MCF 10A (cell line): ENCODE results near the gene ACVR2A. TPM values are rescaled to one million over a fixed set of nuclear protein-coding genes. Genes with fewer than 3 reads are reported as not detected.

Experiments used
- BruUV-seq: library from RNA; stranded (reverse); fragments of 400-500 nt; replicated peaks from 2 replicates; lab custom pipeline; 2021; lab: Mats Ljungman, UMichigan
- CTCF ChIA-PET: fragments of 300-600 bp; sonication (Branson Sonifier 250); formaldehyde crosslinking; extraction: SDS; loops from one replicate; lab custom pipeline; 2021; ENCODE audit warnings: antibody characterized with exemption, inconsistent platforms; lab: Yijun Ruan, JAX
- POLR2A ChIA-PET: fragments of 300-600, 350-650 bp; sonication (Branson Sonifier 250); formaldehyde crosslinking; extraction: SDS; loops from one replicate; lab custom pipeline; 2020; ENCODE audit warnings: antibody characterized with exemption, inconsistent platforms; lab: Yijun Ruan, JAX
- DNase-seq: peaks from one replicate; pipeline ENCODE4 v3.0.0-alpha.2; 2018; ENCODE audit not compliant: unreplicated experiment
- H3K27ac Mint-ChIP-seq: one replicate; pipeline ENCODE4 v1.8.0; 2022; ENCODE audit warnings: mild to moderate bottlenecking, low read depth, mixed read lengths; ENCODE audit not compliant: unreplicated experiment
- H3K27me3 Mint-ChIP-seq: one replicate; pipeline ENCODE4 v1.8.0; 2022; ENCODE audit warnings: mixed read lengths; ENCODE audit not compliant: insufficient read depth, unreplicated experiment
- H3K36me3 Mint-ChIP-seq: one replicate; pipeline ENCODE4 v1.8.0; 2022; ENCODE audit warnings: mild to moderate bottlenecking, moderate library complexity, mixed read lengths; ENCODE audit not compliant: insufficient read depth, unreplicated experiment
- H3K4me1 Mint-ChIP-seq: one replicate; pipeline ENCODE4 v1.8.0; 2022; ENCODE audit warnings: mixed read lengths; ENCODE audit not compliant: insufficient read depth, unreplicated experiment
- H3K4me3 Mint-ChIP-seq: one replicate; pipeline ENCODE4 v1.8.0; 2022; ENCODE audit warnings: mild to moderate bottlenecking, moderate library complexity, mixed read lengths; ENCODE audit not compliant: unreplicated experiment
- H3K9me3 Mint-ChIP-seq: one replicate; pipeline ENCODE4 v1.8.0; 2022; ENCODE audit warnings: mixed read lengths; ENCODE audit not compliant: unreplicated experiment
- intact Hi-C: fragments of 100-400 bp; cut with micrococcal nuclease; formaldehyde crosslinking; loops from 2 replicates; pipeline ENCODE4 v1.14.1; 2022
- total RNA-seq: library from RNA; stranded (reverse); gene quantifications from 2 replicates; pipeline ENCODE4 v1.2.3, GENCODE V29; 2022
- TF ChIP-seq, protein P1 (sequence below): fragments of 200-600 bp; IDR thresholded peaks from one replicate; pipeline ENCODE4 v1.8.0; 2022; ENCODE audit warnings: antibody characterized with exemption, mild to moderate bottlenecking; ENCODE audit not compliant: unreplicated experiment

ACVR2A gene
- total RNA-seq, 1 experiment from 2014 or later = 11.2 TPM

GRCh38 chr2:147810883-147811765 is 33.7 kb upstream of the ACVR2A start:
- H3K36me3 Mint-ChIP-seq = no peaks in the 10 kb centered on the region
- no TSS peak for BruUV-seq
- H3K9me3 Mint-ChIP-seq = no peaks in the 10 kb centered on the region
- intact Hi-C loops = no loop called here
- POLR2A ChIA-PET = no interaction called here
- no peak overlapping the region for H3K4me3 Mint-ChIP-seq
- H3K27ac Mint-ChIP-seq = no peak overlapping the region
- no peaks in the 10 kb centered on the region for H3K27me3 Mint-ChIP-seq
- H3K4me1 Mint-ChIP-seq = no peaks in the 10 kb centered on the region
- TF ChIP-seq, protein P1, sequence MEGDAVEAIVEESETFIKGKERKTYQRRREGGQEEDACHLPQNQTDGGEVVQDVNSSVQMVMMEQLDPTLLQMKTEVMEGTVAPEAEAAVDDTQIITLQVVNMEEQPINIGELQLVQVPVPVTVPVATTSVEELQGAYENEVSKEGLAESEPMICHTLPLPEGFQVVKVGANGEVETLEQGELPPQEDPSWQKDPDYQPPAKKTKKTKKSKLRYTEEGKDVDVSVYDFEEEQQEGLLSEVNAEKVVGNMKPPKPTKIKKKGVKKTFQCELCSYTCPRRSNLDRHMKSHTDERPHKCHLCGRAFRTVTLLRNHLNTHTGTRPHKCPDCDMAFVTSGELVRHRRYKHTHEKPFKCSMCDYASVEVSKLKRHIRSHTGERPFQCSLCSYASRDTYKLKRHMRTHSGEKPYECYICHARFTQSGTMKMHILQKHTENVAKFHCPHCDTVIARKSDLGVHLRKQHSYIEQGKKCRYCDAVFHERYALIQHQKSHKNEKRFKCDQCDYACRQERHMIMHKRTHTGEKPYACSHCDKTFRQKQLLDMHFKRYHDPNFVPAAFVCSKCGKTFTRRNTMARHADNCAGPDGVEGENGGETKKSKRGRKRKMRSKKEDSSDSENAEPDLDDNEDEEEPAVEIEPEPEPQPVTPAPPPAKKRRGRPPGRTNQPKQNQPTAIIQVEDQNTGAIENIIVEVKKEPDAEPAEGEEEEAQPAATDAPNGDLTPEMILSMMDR = no peak
- DNase-seq = no peak
- CTCF ChIA-PET = no interaction called here

- Mint-ChIP-seq H3K4me1 (no peaks in the 10 kb centered on the region), H3K36me3 (no peaks in the 10 kb centered on the region), H3K27me3 (peaks cover 15% of the 10 kb centered on the region), H3K9me3 (no peaks in the 10 kb centered on the region), H3K4me3 (no peak overlapping the region), H3K27ac (no peak overlapping the region)
- BruUV-seq = no TSS peak
- intact Hi-C loops = no loop called here
- TF ChIP-seq, protein P1 = no peak
- ChIA-PET POLR2A (no interaction called here), CTCF (interaction anchor here (0.6 kb wide), 1 partner anchor 440 kb away, joined by 3 read pairs; no protein-coding TSS in a partner anchor)
- peak; percentile 14 for DNase-seq
Measured at GRCh38 chr2:147818741-147819140, 26.1 kb upstream of the ACVR2A start.

DNA sequence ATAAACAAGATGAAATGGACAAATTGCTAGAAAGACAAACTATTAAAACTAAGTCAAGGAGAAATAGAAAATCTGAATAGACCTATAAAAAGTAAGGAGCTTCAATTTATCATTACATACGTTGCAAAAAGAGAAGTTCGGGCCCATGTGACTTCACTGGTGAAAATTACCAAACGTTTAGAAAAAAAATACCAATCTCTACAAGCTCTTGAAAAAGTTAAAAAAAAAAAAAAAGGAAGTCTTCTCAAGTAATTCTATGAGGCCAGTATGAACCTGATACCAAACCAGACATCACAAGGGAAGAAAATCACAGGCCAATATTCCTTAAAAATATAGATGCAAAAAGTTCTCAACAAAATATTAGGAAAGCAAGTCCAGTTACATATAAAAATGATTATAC is 20.2 kb upstream of the ACVR2A start:
- H3K36me3 Mint-ChIP-seq = no peaks in the 10 kb centered on the region
- DNase-seq = no peak
- ChIA-PET POLR2A (interaction anchor here (0.7 kb wide), 1 partner anchor 1154 kb away, joined by 3 read pairs; no protein-coding TSS in a partner anchor), CTCF (interaction anchor here (0.6 kb wide), 2 partner anchors 9 to 783 kb away, joined by 3 read pairs; no protein-coding TSS in a partner anchor)
- H3K9me3 Mint-ChIP-seq = no peaks in the 10 kb centered on the region
- H3K4me3 Mint-ChIP-seq = no peak overlapping the region
- no TSS peak for BruUV-seq
- intact Hi-C loops = loop anchor here (10.0 kb wide), 1 partner anchor 60 kb away; no protein-coding TSS in a partner anchor
- no peaks in the 10 kb centered on the region for H3K27me3 Mint-ChIP-seq
- TF ChIP-seq, protein P1 = no peak
- H3K27ac Mint-ChIP-seq = no peak overlapping the region
- H3K4me1 Mint-ChIP-seq = no peaks in the 10 kb centered on the region

DNA sequence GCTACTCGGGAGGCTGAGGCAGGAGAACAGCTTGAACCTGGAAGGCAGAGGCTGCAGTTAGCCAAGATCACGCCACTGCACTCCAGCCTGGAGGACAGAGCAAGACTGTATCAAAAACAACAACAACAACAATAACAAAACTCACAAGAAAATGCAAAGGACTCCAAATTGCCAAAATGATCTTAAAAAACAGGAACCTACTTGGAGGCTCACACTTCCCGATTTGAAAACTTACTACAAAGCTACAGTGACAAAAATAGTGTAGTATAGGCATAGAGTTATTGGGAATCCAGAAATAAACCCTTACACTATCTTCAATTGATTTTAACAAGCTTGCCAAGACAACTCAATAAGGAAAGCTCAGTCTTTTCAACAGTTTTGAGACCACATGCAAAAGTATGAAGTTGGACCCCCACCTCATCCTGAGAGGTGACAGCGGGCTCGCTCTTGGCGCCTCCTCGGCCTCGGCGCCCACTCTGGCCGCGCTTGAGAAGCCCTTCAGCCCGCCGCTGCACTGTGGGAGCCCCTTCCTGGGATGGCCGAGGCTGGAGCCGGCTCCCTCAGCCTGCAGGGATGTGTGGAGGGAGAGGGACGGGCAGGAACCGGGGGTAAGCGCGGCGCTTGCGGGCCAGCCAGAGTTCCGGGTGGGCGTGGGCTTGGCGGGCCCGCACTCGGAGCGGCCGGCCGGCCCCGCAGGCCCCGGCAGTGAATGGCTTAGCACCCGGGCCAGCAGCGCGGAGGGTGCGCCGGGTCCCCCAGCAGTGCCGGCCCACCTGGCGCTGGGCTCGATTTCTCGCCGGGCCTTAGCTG is 18.3 kb upstream of the ACVR2A start:
- H3K27ac Mint-ChIP-seq = no peak overlapping the region
- ChIA-PET POLR2A (no interaction called here), CTCF (no interaction called here)
- TF ChIP-seq, protein P1 = no peak
- H3K27me3 Mint-ChIP-seq = no peaks in the 10 kb centered on the region
- DNase-seq = no peak
- intact Hi-C loops = loop anchor here (10.0 kb wide), 1 partner anchor 58 kb away; no protein-coding TSS in a partner anchor
- H3K36me3 Mint-ChIP-seq = no peaks in the 10 kb centered on the region
- no peaks in the 10 kb centered on the region for H3K4me1 Mint-ChIP-seq
- no TSS peak for BruUV-seq
- no peak overlapping the region for H3K4me3 Mint-ChIP-seq
- no peaks in the 10 kb centered on the region for H3K9me3 Mint-ChIP-seq
